GM19324 (cell line): ENCODE measurements around the gene CCDC177.
"Not testable (repeated sequence)": the region's sequence is repeated elsewhere in the genome, so short reads cannot be mapped to it uniquely, and the experiment has no call there.

Experiments used
- ATAC-seq: cut with Tn5 transposase; IDR thresholded peaks from one replicate; pipeline ENCODE4 v1.9.1; 2021; ENCODE audit warnings: mild to moderate bottlenecking, moderate library complexity; ENCODE audit not compliant: unreplicated experiment, low FRiP score

The CCDC177 gene

GRCh38 chr14:69600304-69600891, 25.7 kb upstream of the CCDC177 start:
- no peak for ATAC-seq

- not testable (repeated sequence) for ATAC-seq
Observed at GRCh38 chr14:69599431-69599830, 24.8 kb upstream of the CCDC177 start.

GRCh38 chr14:69595336-69595735, 20.7 kb upstream of the CCDC177 start:
- no peak for ATAC-seq

- ATAC-seq = no peak
Observed at GRCh38 chr14:69594846-69595245, 20.2 kb upstream of the CCDC177 start.

- no peak for ATAC-seq
Observed at GRCh38 chr14:69593018-69593677, 18.5 kb upstream of the CCDC177 start.

GRCh38 chr14:69591317-69591716, 16.6 kb upstream of the CCDC177 start:
- no peak for ATAC-seq

- no peak for ATAC-seq
Observed at GRCh38 chr14:69587389-69587788, 12.7 kb upstream of the CCDC177 start.

- ATAC-seq = no peak
Observed at GRCh38 chr14:69586404-69586803, 11.7 kb upstream of the CCDC177 start.

GRCh38 chr14:69584389-69584788, 9.7 kb upstream of the CCDC177 start:
- no peak for ATAC-seq

GRCh38 chr14:69582829-69583228, 8.2 kb upstream of the CCDC177 start:
- ATAC-seq = no peak

GRCh38 chr14:69582212-69582611, 7.5 kb upstream of the CCDC177 start:
- ATAC-seq = no peak

GRCh38 chr14:69581316-69581935, 6.8 kb upstream of the CCDC177 start:
- no peak for ATAC-seq

- ATAC-seq = no peak
Observed at GRCh38 chr14:69580009-69580577, 5.4 kb upstream of the CCDC177 start.

- no peak for ATAC-seq
Observed at GRCh38 chr14:69579476-69579875, 4.8 kb upstream of the CCDC177 start.

GRCh38 chr14:69574954-69575295, 254 bp upstream of the CCDC177 start:
- ATAC-seq = no peak

GRCh38 chr14:69573831-69574262, 824 bp downstream of the CCDC177 start:
- no peak for ATAC-seq

GRCh38 chr14:69573205-69573830, 1.4 kb downstream of the CCDC177 start:
- no peak for ATAC-seq

- no peak for ATAC-seq
Observed at GRCh38 chr14:69572841-69573135, 1.9 kb downstream of the CCDC177 start.

GRCh38 chr14:69572030-69572840, 2.4 kb downstream of the CCDC177 start:
- ATAC-seq = no peak

- no peak for ATAC-seq
Observed at GRCh38 chr14:69571449-69572029, 3.1 kb downstream of the CCDC177 start.
